Immature natural killer cell (primary cell): ENCODE measurements around the gene CCDC74A. TPM values are rescaled to one million over a fixed set of nuclear protein-coding genes. Genes with fewer than 3 reads are reported as not detected.
"Not testable (repeated sequence)": the region's sequence is repeated elsewhere in the genome, so short reads cannot be mapped to it uniquely, and the experiment has no call there.

Experiments
- DNase-seq, 3 donors: peaks; one replicate each; pipeline ENCODE4 v3.0.0; 2022; ENCODE audit warnings: mixed read lengths in 1 of 3
- H3K27ac Mint-ChIP-seq, 6 donors: one replicate each; pipeline ENCODE4 v1.8.0; 2020; ENCODE audit warnings: mixed read lengths in 6 of 6, mild to moderate bottlenecking in 5 of 6, inconsistent platforms in 4 of 6, moderate library complexity in 3 of 6
- H3K27me3 Mint-ChIP-seq, 3 donors: one replicate each; pipeline ENCODE4 v1.8.0; 2020 to 2021; ENCODE audit warnings: low read depth in 3 of 3, mild to moderate bottlenecking in 3 of 3, mixed read lengths in 3 of 3, moderate library complexity in 3 of 3, inconsistent platforms in 1 of 3
- H3K36me3 Mint-ChIP-seq, 3 donors: one replicate each; pipeline ENCODE4 v1.8.0; 2020; ENCODE audit warnings: mixed read lengths in 3 of 3, inconsistent platforms in 2 of 3, mild to moderate bottlenecking in 2 of 3
- H3K4me1 Mint-ChIP-seq, 2 donors: one replicate each; pipeline ENCODE4 v1.8.0; 2020; ENCODE audit warnings: inconsistent platforms in 2 of 2, mild to moderate bottlenecking in 2 of 2, mixed read lengths in 2 of 2, moderate library complexity in 1 of 2
- H3K4me3 Mint-ChIP-seq, 5 donors: one replicate each; pipeline ENCODE4 v1.8.0; 2020; ENCODE audit warnings: mild to moderate bottlenecking in 5 of 5, mixed read lengths in 5 of 5, inconsistent platforms in 3 of 5, moderate library complexity in 3 of 5
- H3K9me3 Mint-ChIP-seq, 6 donors: one replicate each; pipeline ENCODE4 v1.8.0; 2020; ENCODE audit warnings: mild to moderate bottlenecking in 6 of 6, mixed read lengths in 6 of 6, inconsistent platforms in 4 of 6, moderate library complexity in 3 of 6
- polyA plus RNA-seq, 3 donors: library from polyadenylated mRNA; unstranded; fragments of 300-500 nt; fragmentation: Illumina TruSeq; gene quantifications; one replicate each; pipeline ENCODE4 v1.2.3, GENCODE V29; 2021

CCDC74A gene
- polyA plus RNA-seq, 3 donors from 2014 or later: 0.37 to 0.82 TPM; not detected in 1

- Mint-ChIP-seq H3K4me3 (peak overlapping the region in 3 of 5 donors; percentile 45 to 65 (median 51)), H3K27ac (peak overlapping the region in 5 of 6 donors; percentile 11 to 82 (median 73)), H3K4me1 (peaks cover 24 to 30% of the 10 kb centered on the region in 2 donors)
- not testable (repeated sequence) for H3K27me3 Mint-ChIP-seq, H3K36me3 Mint-ChIP-seq, H3K9me3 Mint-ChIP-seq
- peak in 2 of 3 donors; percentile 11 to 28 for DNase-seq
Measured at GRCh38 chr2:131515235-131515634, 12.5 kb upstream of the CCDC74A start.

- no peak for DNase-seq
- H3K36me3 Mint-ChIP-seq: peaks cover 0 to 8% (median 0%) of the 10 kb centered on the region in 3 donors
- H3K27me3 Mint-ChIP-seq: peaks cover 0 to 8% (median 0%) of the 10 kb centered on the region in 3 donors
- H3K4me3 Mint-ChIP-seq: peak overlapping the region in 1 of 5 donors; percentile 44
- peak overlapping the region in 2 of 6 donors; percentile 34 to 58 for H3K27ac Mint-ChIP-seq
- no peaks in the 10 kb centered on the region for H3K9me3 Mint-ChIP-seq
- peaks cover 24 to 30% of the 10 kb centered on the region in 2 donors for H3K4me1 Mint-ChIP-seq
Measured at GRCh38 chr2:131516011-131516410, 11.7 kb upstream of the CCDC74A start.

- H3K4me3 Mint-ChIP-seq, H3K27ac Mint-ChIP-seq, H3K27me3 Mint-ChIP-seq, H3K9me3 Mint-ChIP-seq, H3K36me3 Mint-ChIP-seq, DNase-seq: not testable (repeated sequence)
- H3K4me1 Mint-ChIP-seq: peaks cover 24 to 30% of the 10 kb centered on the region in 2 donors
Measured at GRCh38 chr2:131516621-131517020, 11.1 kb upstream of the CCDC74A start.

- Mint-ChIP-seq H3K27me3 (peaks cover 0 to 11% (median 0%) of the 10 kb centered on the region in 3 donors), H3K27ac (no peak overlapping the region), H3K4me1 (peaks cover 24 to 29% of the 10 kb centered on the region in 2 donors), H3K36me3 (peaks cover 0 to 7% (median 0%) of the 10 kb centered on the region in 3 donors), H3K9me3 (no peaks in the 10 kb centered on the region), H3K4me3 (no peak overlapping the region)
- no peak for DNase-seq
Measured at GRCh38 chr2:131517106-131517831, 10.4 kb upstream of the CCDC74A start.

GRCh38 chr2:131517856-131518255 lies 9.8 kb upstream of the CCDC74A start:
- H3K4me3 Mint-ChIP-seq, H3K27ac Mint-ChIP-seq, H3K9me3 Mint-ChIP-seq, DNase-seq, H3K36me3 Mint-ChIP-seq: not testable (repeated sequence)
- peaks cover 0 to 11% (median 4%) of the 10 kb centered on the region in 3 donors for H3K27me3 Mint-ChIP-seq
- H3K4me1 Mint-ChIP-seq: peaks cover 24 to 25% of the 10 kb centered on the region in 2 donors

GRCh38 chr2:131518531-131518930 lies 9.2 kb upstream of the CCDC74A start:
- H3K9me3 Mint-ChIP-seq, DNase-seq, H3K4me3 Mint-ChIP-seq, H3K27ac Mint-ChIP-seq, H3K36me3 Mint-ChIP-seq: not testable (repeated sequence)
- peaks cover 0 to 11% (median 4%) of the 10 kb centered on the region in 3 donors for H3K27me3 Mint-ChIP-seq
- H3K4me1 Mint-ChIP-seq: peaks cover 24 to 25% of the 10 kb centered on the region in 2 donors

- peaks cover 0 to 8% (median 6%) of the 10 kb centered on the region in 3 donors for H3K27me3 Mint-ChIP-seq
- H3K4me3 Mint-ChIP-seq: no peak overlapping the region
- peaks cover 16% of the 10 kb centered on the region in 2 donors for H3K4me1 Mint-ChIP-seq
- H3K27ac Mint-ChIP-seq: no peak overlapping the region
- peaks cover 0 to 4% (median 0%) of the 10 kb centered on the region in 3 donors for H3K36me3 Mint-ChIP-seq
- no peak for DNase-seq
- no peaks in the 10 kb centered on the region for H3K9me3 Mint-ChIP-seq
Measured at GRCh38 chr2:131519466-131519865, 8.2 kb upstream of the CCDC74A start.

GRCh38 chr2:131519871-131520470 lies 7.7 kb upstream of the CCDC74A start:
- H3K27me3 Mint-ChIP-seq, H3K36me3 Mint-ChIP-seq, H3K27ac Mint-ChIP-seq, H3K9me3 Mint-ChIP-seq, H3K4me3 Mint-ChIP-seq, DNase-seq: not testable (repeated sequence)
- H3K4me1 Mint-ChIP-seq: peaks cover 11% of the 10 kb centered on the region in 2 donors

GRCh38 chr2:131520526-131520925 lies 7.2 kb upstream of the CCDC74A start:
- no peak overlapping the region for H3K27ac Mint-ChIP-seq
- no peak for DNase-seq
- H3K36me3 Mint-ChIP-seq: peaks cover 0 to 4% (median 0%) of the 10 kb centered on the region in 3 donors
- peaks cover 0 to 7% (median 2%) of the 10 kb centered on the region in 3 donors for H3K27me3 Mint-ChIP-seq
- no peak overlapping the region for H3K4me3 Mint-ChIP-seq
- H3K9me3 Mint-ChIP-seq: no peaks in the 10 kb centered on the region
- peaks cover 6 to 7% of the 10 kb centered on the region in 2 donors for H3K4me1 Mint-ChIP-seq

GRCh38 chr2:131521524-131521923 lies 6.2 kb upstream of the CCDC74A start:
- not testable (repeated sequence) for DNase-seq, H3K9me3 Mint-ChIP-seq, H3K27ac Mint-ChIP-seq, H3K27me3 Mint-ChIP-seq, H3K4me1 Mint-ChIP-seq, H3K36me3 Mint-ChIP-seq, H3K4me3 Mint-ChIP-seq

- Mint-ChIP-seq H3K4me1 (peaks cover 0 to 2% of the 10 kb centered on the region in 2 donors), H3K9me3 (no peaks in the 10 kb centered on the region), H3K4me3 (no peak overlapping the region), H3K36me3 (peaks cover 0 to 4% (median 0%) of the 10 kb centered on the region in 3 donors), H3K27me3 (peaks cover 0 to 7% (median 6%) of the 10 kb centered on the region in 3 donors), H3K27ac (peak overlapping the region in 1 of 6 donors; percentile 19)
- no peak for DNase-seq
Measured at GRCh38 chr2:131521961-131522781, 5.5 kb upstream of the CCDC74A start.

- H3K27ac Mint-ChIP-seq, DNase-seq, H3K9me3 Mint-ChIP-seq, H3K4me3 Mint-ChIP-seq, H3K36me3 Mint-ChIP-seq: not testable (repeated sequence)
- Mint-ChIP-seq H3K4me1 (peaks cover 14 to 20% of the 10 kb centered on the region in 2 donors), H3K27me3 (peaks cover 4 to 11% (median 10%) of the 10 kb centered on the region in 3 donors)
Measured at GRCh38 chr2:131525256-131525655, 2.4 kb upstream of the CCDC74A start.

GRCh38 chr2:131528981-131529863 lies 1.5 kb downstream of the CCDC74A start:
- DNase-seq: peak in 2 of 3 donors; percentile 21 to 30
- not testable (repeated sequence) for H3K36me3 Mint-ChIP-seq, H3K9me3 Mint-ChIP-seq, H3K27me3 Mint-ChIP-seq
- peak overlapping the region in 5 of 6 donors; percentile 14 to 81 (median 36) for H3K27ac Mint-ChIP-seq
- peaks cover 14 to 20% of the 10 kb centered on the region in 2 donors for H3K4me1 Mint-ChIP-seq
- peak overlapping the region; percentile 68 to 82 (median 78) for H3K4me3 Mint-ChIP-seq
